GM23338 (cell line): ENCODE results near the gene NGEF. TPM values are rescaled to one million over a fixed set of nuclear protein-coding genes. Genes with fewer than 3 reads are reported as not detected.

Experiments
- ATAC-seq: fragments of 200-7000 bp; cut with Tn5 transposase; 3 replicates; pipeline ENCODE4 v1.9.1; 2020
- DNase-seq: peaks from one replicate; pipeline ENCODE4 v3.0.0-alpha.2; 2015; ENCODE audit warnings: low spot score
- H2AFZ ChIP-seq: fragments of 200-600 bp; sonication (generic); 2 replicates; pipeline ENCODE4 v1.8.0; 2016; ENCODE audit warnings: antibody characterized with exemption, mild to moderate bottlenecking, moderate library complexity
- H3F3A ChIP-seq: fragments of 200-600 bp; sonication (generic); replicated peaks from 2 replicates; pipeline ENCODE4 v1.8.0; 2017; ENCODE audit warnings: antibody characterized with exemption, mixed run types, low read depth
- H3K27ac ChIP-seq: fragments of 200-600 bp; sonication (generic); 2 replicates; pipeline ENCODE4 v1.6.1; 2016; ENCODE audit warnings: low read depth
- H3K27me3 ChIP-seq: fragments of 200-600 bp; sonication (generic); 2 replicates; pipeline ENCODE4 v1.8.0; 2016; ENCODE audit warnings: mild to moderate bottlenecking, mixed run types, moderate library complexity; ENCODE audit not compliant: insufficient read depth
- H3K36me3 ChIP-seq: fragments of 200-600 bp; sonication (generic); 2 replicates; pipeline ENCODE4 v1.8.0; 2016; ENCODE audit warnings: mild to moderate bottlenecking; ENCODE audit not compliant: insufficient read depth
- H3K4me1 ChIP-seq: fragments of 200-600 bp; sonication (generic); 2 replicates; pipeline ENCODE4 v1.8.0; 2016; ENCODE audit warnings: mild to moderate bottlenecking, moderate library complexity; ENCODE audit not compliant: insufficient read depth
- H3K4me2 ChIP-seq: fragments of 200-600 bp; sonication (generic); 2 replicates; pipeline ENCODE4 v1.7.1; 2017; ENCODE audit warnings: mixed run types
- H3K4me3 ChIP-seq: fragments of 200-600 bp; sonication (generic); 2 replicates; pipeline ENCODE4 v1.6.1; 2016; ENCODE audit warnings: mixed run types
- H3K79me2 ChIP-seq: fragments of 200-600 bp; sonication (generic); replicated peaks from 2 replicates; pipeline ENCODE4 v1.8.0; 2017; ENCODE audit warnings: mild to moderate bottlenecking; ENCODE audit not compliant: insufficient read depth
- H3K9me2 ChIP-seq: fragments of 200-600 bp; sonication (generic); 2 replicates; pipeline ENCODE4 v1.8.0; 2017; ENCODE audit not compliant: insufficient read depth
- H4K20me1 ChIP-seq: fragments of 200-600 bp; sonication (generic); replicated peaks from 2 replicates; pipeline ENCODE4 v1.8.0; 2017; ENCODE audit warnings: mild to moderate bottlenecking; ENCODE audit not compliant: insufficient read depth
- H3K27ac Mint-ChIP-seq: 2 replicates; pipeline ENCODE4 v1.8.0; 2020; ENCODE audit warnings: inconsistent platforms, mild to moderate bottlenecking, moderate library complexity, mixed read lengths
- H3K27me3 Mint-ChIP-seq: 3 replicates; pipeline ENCODE4 v1.8.0; 2022; ENCODE audit warnings: low read depth, mild to moderate bottlenecking, moderate library complexity, mixed read lengths, inconsistent platforms; ENCODE audit not compliant: insufficient read depth, poor library complexity
- H3K36me3 Mint-ChIP-seq: 3 replicates; pipeline ENCODE4 v1.8.0; 2021; ENCODE audit warnings: low read depth, mild to moderate bottlenecking, inconsistent platforms, moderate library complexity, mixed read lengths
- H3K4me1 Mint-ChIP-seq: 3 replicates; pipeline ENCODE4 v1.8.0; 2020; ENCODE audit warnings: mild to moderate bottlenecking, inconsistent platforms, mixed read lengths
- H3K4me3 Mint-ChIP-seq: 3 replicates; pipeline ENCODE4 v1.8.0; 2021; ENCODE audit warnings: moderate library complexity, mild to moderate bottlenecking, inconsistent platforms, mixed read lengths
- H3K9me3 Mint-ChIP-seq: 3 replicates; pipeline ENCODE4 v1.8.0; 2020; ENCODE audit warnings: moderate library complexity, mild to moderate bottlenecking, inconsistent platforms, mixed read lengths
- CREB1 ChIP-seq: fragments of 250-450 bp; sonication (Bioruptor Pico); IDR thresholded peaks from 2 replicates; pipeline ENCODE4 v1.5.0; 2020; ENCODE audit warnings: low read depth, mild to moderate bottlenecking, moderate library complexity
- CTCF ChIP-seq, 2 experiments: fragments of 200-600 bp in 1 of 2; sonication (generic) in 1 of 2; conservative IDR thresholded peaks; 2 replicates each; pipeline versions ENCODE4 v1.5.1 to v1.6.1; 2016 to 2017; ENCODE audit warnings: antibody characterized with exemption in 2 of 2, low read depth in 2 of 2, mild to moderate bottlenecking in 2 of 2, moderate library complexity in 1 of 2
- EZH2phosphoT487 ChIP-seq: fragments of 200-600 bp; sonication (generic); IDR thresholded peaks from one replicate; pipeline ENCODE4 v1.8.1; 2018; ENCODE audit warnings: antibody characterized with exemption; ENCODE audit not compliant: unreplicated experiment
- NANOG ChIP-seq: IDR thresholded peaks from 2 replicates; pipeline ENCODE4 v1.6.1; 2016; ENCODE audit warnings: antibody characterized with exemption, borderline replicate concordance
- STAT1 ChIP-seq: IDR thresholded peaks from one replicate; pipeline ENCODE4 v1.6.1; 2016; ENCODE audit warnings: antibody characterized with exemption; ENCODE audit not compliant: unreplicated experiment
- ZNF462 ChIP-seq: fragments of 250-450 bp; sonication (Bioruptor Pico); IDR thresholded peaks from 2 replicates; pipeline ENCODE4 v1.5.0; 2020; ENCODE audit warnings: mild to moderate bottlenecking, moderate library complexity
- polyA plus RNA-seq: library from polyadenylated mRNA; unstranded; fragments of >200 nt; fragmentation: Nextera tagmentation; extraction: Ambion mirVana; gene quantifications from 2 replicates; pipeline ENCODE4 v1.2.1, GENCODE V29; 2016
- total RNA-seq: library from RNA; depleted of rRNA; stranded (reverse); fragments of >200 nt; shearing (Covaris generic); gene quantifications from 2 replicates; pipeline ENCODE4 v1.2.3, GENCODE V29; 2014

NGEF gene
- total and polyA plus RNA-seq, 2 experiments from 2014 or later, result 1.8 to 5.4 TPM

DNA sequence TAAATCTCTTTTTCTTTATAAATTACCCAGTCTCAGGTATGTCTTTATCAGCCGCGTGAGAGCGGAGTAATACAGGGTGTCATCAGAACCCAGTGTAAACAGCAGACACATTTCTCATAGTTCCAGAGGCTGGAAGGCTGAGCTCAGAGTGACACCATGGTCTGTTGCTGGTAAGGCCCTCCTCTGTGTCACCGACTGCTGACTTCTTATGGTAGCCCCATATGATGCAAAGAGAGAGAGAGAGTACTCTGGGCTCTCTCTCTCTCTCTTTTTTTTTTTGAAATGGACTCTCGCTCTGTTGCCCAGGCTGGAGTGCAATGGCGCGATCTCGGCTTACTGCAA lies 83.0 kb downstream of the NGEF start (continued):
- TF ChIP-seq ZNF462 (CRISPR knock-in tag), result no peak
- TF ChIP-seq EZH2phosphoT487, result no peak

DNA sequence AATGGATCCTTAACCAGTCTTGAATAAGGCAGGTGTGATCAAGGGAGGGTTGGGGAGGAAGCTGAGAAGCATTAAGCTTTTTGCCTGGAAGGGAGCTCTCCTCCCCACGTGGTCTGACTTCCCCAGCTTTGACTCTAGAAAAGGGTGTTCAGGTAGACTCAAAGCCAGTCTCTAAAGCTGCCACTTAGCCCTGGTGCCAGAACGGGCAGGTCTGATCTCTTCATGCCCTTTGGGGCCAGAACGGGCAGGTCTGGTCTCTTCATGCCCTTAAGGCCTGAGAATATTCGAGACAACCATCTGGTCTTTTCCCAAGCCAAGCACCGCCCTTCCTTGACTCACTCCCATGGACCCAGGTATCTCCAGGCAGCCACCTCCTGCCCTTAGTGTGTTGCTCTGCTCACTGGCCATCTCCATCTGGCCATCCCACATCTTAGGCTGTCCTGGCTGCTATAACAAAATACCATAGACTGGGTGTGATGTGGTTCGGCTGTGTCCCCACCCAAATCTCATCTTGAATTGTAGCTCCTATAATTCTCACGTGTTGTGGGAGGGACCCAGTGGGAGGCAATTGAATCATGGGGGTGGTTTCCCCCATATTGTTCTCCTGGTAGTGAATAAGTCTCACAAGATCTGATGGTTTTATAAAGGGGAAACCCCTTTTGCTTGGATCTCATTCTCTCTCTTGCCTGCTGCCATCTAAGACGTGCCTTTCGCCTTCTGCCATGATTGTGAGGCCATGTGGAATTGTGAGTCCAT lies 83.6 kb downstream of the NGEF start:
- no peaks in the 10 kb centered on the region for H3K79me2 ChIP-seq
- H3K4me3 ChIP-seq, result peak overlapping the region; percentile 73
- no peak overlapping the region for H3K27ac ChIP-seq
- Mint-ChIP-seq H3K4me1 (peaks cover 27% of the 10 kb centered on the region), H3K9me3 (peaks cover 3% of the 10 kb centered on the region; the same call in 1 of the 3 replicates), H3K27me3 (peaks cover 43% of the 10 kb centered on the region), H3K4me3 (peak overlapping the region; percentile 77), H3K36me3 (no peaks in the 10 kb centered on the region), H3K27ac (no peak overlapping the region)
- peaks cover 68% of the 10 kb centered on the region for H3K27me3 ChIP-seq
- ATAC-seq (peak; percentile 9), DNase-seq (no peak)
- H2AFZ ChIP-seq, result peak overlapping the region; percentile 96
- no peaks in the 10 kb centered on the region for H3K36me3 ChIP-seq
- peaks cover 27% of the 10 kb centered on the region for H3K4me1 ChIP-seq
- 0 out of 2 replicates have a peak, but pooled peaks cover 4% of the 10 kb centered on the region for H3K9me2 ChIP-seq
- H3K4me2 ChIP-seq, result peak overlapping the region; percentile 93
- H3F3A ChIP-seq, result no peaks in the 10 kb centered on the region
- H4K20me1 ChIP-seq, result no peaks in the 10 kb centered on the region; the same call in none of the 2 replicates
- TF ChIP-seq CREB1 (CRISPR knock-in tag), result no peak
- TF ChIP-seq ZNF462 (CRISPR knock-in tag), result no peak
- TF ChIP-seq NANOG, result no peak
- TF ChIP-seq STAT1, result no peak
- no peak for TF ChIP-seq CTCF (conservative IDR thresholded peaks at IDR 0.05; ENCODE audit: low read depth in 2 of 2)
- TF ChIP-seq EZH2phosphoT487, result no peak
